ENCODE measurements around the gene MCC. TPM values are rescaled to one million over a fixed set of nuclear protein-coding genes. Genes with fewer than 3 reads are reported as not detected.

The MCC gene
- total RNA-seq, 1 experiment from 2014 or later, result 23.5 TPM

DNA sequence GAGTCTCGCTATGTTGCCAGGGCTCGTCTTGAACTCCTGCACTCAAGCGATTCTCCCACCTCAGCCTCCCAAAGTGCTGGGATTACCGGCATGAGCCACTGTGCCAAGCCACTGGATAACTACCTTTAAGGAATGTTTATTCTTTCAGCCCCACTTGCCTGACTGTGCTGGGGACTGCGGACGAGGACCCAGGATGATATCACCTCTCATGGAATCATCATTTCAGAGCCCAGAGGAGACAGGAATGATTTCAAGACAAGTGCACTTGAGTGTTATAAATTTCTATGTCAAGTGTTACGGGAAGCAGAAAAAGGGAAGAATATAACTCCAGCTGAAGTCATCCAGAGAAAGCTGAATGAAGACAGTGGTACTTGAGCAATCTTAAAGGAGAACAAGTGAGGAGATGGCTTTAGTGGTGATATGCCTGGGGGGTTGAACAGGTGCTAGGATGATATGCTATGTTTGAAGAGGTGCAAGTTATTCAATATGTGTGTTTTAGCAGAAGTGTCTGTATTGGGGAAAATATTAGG lies 402.3 kb downstream of the MCC start (continued):
- TF ChIP-seq, protein P1, sequence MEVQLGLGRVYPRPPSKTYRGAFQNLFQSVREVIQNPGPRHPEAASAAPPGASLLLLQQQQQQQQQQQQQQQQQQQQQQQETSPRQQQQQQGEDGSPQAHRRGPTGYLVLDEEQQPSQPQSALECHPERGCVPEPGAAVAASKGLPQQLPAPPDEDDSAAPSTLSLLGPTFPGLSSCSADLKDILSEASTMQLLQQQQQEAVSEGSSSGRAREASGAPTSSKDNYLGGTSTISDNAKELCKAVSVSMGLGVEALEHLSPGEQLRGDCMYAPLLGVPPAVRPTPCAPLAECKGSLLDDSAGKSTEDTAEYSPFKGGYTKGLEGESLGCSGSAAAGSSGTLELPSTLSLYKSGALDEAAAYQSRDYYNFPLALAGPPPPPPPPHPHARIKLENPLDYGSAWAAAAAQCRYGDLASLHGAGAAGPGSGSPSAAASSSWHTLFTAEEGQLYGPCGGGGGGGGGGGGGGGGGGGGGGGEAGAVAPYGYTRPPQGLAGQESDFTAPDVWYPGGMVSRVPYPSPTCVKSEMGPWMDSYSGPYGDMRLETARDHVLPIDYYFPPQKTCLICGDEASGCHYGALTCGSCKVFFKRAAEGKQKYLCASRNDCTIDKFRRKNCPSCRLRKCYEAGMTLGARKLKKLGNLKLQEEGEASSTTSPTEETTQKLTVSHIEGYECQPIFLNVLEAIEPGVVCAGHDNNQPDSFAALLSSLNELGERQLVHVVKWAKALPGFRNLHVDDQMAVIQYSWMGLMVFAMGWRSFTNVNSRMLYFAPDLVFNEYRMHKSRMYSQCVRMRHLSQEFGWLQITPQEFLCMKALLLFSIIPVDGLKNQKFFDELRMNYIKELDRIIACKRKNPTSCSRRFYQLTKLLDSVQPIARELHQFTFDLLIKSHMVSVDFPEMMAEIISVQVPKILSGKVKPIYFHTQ (CRISPR knock-in tag; IDR thresholded peaks at IDR 0.05), result no peak
- TF ChIP-seq, protein P2, sequence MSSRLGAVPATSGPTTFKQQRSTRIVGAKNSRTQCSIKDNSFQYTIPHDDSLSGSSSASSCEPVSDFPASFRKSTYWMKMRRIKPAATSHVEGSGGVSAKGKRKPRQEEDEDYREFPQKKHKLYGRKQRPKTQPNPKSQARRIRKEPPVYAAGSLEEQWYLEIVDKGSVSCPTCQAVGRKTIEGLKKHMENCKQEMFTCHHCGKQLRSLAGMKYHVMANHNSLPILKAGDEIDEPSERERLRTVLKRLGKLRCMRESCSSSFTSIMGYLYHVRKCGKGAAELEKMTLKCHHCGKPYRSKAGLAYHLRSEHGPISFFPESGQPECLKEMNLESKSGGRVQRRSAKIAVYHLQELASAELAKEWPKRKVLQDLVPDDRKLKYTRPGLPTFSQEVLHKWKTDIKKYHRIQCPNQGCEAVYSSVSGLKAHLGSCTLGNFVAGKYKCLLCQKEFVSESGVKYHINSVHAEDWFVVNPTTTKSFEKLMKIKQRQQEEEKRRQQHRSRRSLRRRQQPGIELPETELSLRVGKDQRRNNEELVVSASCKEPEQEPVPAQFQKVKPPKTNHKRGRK (CRISPR knock-in tag; IDR thresholded peaks at IDR 0.05; ENCODE audit: borderline replicate concordance), result no peak
- TF ChIP-seq, protein P3, sequence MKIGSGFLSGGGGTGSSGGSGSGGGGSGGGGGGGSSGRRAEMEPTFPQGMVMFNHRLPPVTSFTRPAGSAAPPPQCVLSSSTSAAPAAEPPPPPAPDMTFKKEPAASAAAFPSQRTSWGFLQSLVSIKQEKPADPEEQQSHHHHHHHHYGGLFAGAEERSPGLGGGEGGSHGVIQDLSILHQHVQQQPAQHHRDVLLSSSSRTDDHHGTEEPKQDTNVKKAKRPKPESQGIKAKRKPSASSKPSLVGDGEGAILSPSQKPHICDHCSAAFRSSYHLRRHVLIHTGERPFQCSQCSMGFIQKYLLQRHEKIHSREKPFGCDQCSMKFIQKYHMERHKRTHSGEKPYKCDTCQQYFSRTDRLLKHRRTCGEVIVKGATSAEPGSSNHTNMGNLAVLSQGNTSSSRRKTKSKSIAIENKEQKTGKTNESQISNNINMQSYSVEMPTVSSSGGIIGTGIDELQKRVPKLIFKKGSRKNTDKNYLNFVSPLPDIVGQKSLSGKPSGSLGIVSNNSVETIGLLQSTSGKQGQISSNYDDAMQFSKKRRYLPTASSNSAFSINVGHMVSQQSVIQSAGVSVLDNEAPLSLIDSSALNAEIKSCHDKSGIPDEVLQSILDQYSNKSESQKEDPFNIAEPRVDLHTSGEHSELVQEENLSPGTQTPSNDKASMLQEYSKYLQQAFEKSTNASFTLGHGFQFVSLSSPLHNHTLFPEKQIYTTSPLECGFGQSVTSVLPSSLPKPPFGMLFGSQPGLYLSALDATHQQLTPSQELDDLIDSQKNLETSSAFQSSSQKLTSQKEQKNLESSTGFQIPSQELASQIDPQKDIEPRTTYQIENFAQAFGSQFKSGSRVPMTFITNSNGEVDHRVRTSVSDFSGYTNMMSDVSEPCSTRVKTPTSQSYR (CRISPR knock-in tag; IDR thresholded peaks at IDR 0.05), result no peak

DNA sequence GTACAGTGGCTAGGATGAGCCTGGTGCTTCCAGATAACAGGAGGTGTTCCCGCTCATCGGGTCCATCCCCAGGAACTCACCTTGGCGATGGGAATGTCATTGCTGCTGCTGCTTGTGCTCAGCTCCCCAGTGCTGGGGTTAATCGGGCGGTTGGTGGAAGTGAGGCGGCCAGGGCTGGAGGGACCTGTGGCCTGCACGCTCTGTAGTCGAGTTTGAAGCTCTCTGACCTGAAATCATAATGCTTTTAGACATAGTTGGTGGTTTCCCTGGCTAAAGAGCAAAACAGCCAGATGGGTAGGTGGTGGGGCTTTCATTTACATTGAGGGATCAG lies 403.2 kb downstream of the MCC start:
- peaks cover 24% of the 10 kb centered on the region for H3K36me3 Mint-ChIP-seq
- H3K9me3 Mint-ChIP-seq, result 0 out of 2 replicates have a peak, but pooled peaks cover 3% of the 10 kb centered on the region
- H3K27ac Mint-ChIP-seq, result no peak overlapping the region
- ChIA-PET POLR2A (no interaction called here), CTCF (no interaction called here)
- no peak overlapping the region for H3K4me3 Mint-ChIP-seq
- peaks cover 12% of the 10 kb centered on the region for H3K4me1 Mint-ChIP-seq
- ATAC-seq (no peak), DNase-seq (ENCODE audit: low spot score) (no peak)
- no peaks in the 10 kb centered on the region for H3K27me3 Mint-ChIP-seq (ENCODE audit: low read depth)
- TF ChIP-seq, protein P4, sequence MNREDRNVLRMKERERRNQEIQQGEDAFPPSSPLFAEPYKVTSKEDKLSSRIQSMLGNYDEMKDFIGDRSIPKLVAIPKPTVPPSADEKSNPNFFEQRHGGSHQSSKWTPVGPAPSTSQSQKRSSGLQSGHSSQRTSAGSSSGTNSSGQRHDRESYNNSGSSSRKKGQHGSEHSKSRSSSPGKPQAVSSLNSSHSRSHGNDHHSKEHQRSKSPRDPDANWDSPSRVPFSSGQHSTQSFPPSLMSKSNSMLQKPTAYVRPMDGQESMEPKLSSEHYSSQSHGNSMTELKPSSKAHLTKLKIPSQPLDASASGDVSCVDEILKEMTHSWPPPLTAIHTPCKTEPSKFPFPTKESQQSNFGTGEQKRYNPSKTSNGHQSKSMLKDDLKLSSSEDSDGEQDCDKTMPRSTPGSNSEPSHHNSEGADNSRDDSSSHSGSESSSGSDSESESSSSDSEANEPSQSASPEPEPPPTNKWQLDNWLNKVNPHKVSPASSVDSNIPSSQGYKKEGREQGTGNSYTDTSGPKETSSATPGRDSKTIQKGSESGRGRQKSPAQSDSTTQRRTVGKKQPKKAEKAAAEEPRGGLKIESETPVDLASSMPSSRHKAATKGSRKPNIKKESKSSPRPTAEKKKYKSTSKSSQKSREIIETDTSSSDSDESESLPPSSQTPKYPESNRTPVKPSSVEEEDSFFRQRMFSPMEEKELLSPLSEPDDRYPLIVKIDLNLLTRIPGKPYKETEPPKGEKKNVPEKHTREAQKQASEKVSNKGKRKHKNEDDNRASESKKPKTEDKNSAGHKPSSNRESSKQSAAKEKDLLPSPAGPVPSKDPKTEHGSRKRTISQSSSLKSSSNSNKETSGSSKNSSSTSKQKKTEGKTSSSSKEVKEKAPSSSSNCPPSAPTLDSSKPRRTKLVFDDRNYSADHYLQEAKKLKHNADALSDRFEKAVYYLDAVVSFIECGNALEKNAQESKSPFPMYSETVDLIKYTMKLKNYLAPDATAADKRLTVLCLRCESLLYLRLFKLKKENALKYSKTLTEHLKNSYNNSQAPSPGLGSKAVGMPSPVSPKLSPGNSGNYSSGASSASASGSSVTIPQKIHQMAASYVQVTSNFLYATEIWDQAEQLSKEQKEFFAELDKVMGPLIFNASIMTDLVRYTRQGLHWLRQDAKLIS (CRISPR knock-in tag; IDR thresholded peaks at IDR 0.05; ENCODE audit: borderline replicate concordance), result no peak
- TF ChIP-seq, protein P5, sequence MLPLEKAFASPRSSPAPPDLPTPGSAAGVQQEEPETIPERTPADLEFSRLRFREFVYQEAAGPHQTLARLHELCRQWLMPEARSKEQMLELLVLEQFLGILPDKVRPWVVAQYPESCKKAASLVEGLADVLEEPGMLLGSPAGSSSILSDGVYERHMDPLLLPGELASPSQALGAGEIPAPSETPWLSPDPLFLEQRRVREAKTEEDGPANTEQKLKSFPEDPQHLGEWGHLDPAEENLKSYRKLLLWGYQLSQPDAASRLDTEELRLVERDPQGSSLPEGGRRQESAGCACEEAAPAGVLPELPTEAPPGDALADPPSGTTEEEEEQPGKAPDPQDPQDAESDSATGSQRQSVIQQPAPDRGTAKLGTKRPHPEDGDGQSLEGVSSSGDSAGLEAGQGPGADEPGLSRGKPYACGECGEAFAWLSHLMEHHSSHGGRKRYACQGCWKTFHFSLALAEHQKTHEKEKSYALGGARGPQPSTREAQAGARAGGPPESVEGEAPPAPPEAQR (CRISPR knock-in tag; IDR thresholded peaks at IDR 0.05), result no peak
- no peak for TF ChIP-seq TEAD4 (CRISPR knock-in tag; IDR thresholded peaks at IDR 0.05)
- TF ChIP-seq CBFB (CRISPR knock-in tag; IDR thresholded peaks at IDR 0.05; ENCODE audit: low read depth), result no peak
- TF ChIP-seq, protein P6, sequence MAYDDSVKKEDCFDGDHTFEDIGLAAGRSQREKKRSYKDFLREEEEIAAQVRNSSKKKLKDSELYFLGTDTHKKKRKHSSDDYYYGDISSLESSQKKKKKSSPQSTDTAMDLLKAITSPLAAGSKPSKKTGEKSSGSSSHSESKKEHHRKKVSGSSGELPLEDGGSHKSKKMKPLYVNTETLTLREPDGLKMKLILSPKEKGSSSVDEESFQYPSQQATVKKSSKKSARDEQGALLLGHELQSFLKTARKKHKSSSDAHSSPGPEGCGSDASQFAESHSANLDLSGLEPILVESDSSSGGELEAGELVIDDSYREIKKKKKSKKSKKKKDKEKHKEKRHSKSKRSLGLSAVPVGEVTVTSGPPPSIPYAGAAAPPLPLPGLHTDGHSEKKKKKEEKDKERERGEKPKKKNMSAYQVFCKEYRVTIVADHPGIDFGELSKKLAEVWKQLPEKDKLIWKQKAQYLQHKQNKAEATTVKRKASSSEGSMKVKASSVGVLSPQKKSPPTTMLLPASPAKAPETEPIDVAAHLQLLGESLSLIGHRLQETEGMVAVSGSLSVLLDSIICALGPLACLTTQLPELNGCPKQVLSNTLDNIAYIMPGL (CRISPR knock-in tag; IDR thresholded peaks at IDR 0.05), result no peak
- no peak for TF ChIP-seq ZNF416 (CRISPR knock-in tag; IDR thresholded peaks at IDR 0.05)
- TF ChIP-seq, protein P7, sequence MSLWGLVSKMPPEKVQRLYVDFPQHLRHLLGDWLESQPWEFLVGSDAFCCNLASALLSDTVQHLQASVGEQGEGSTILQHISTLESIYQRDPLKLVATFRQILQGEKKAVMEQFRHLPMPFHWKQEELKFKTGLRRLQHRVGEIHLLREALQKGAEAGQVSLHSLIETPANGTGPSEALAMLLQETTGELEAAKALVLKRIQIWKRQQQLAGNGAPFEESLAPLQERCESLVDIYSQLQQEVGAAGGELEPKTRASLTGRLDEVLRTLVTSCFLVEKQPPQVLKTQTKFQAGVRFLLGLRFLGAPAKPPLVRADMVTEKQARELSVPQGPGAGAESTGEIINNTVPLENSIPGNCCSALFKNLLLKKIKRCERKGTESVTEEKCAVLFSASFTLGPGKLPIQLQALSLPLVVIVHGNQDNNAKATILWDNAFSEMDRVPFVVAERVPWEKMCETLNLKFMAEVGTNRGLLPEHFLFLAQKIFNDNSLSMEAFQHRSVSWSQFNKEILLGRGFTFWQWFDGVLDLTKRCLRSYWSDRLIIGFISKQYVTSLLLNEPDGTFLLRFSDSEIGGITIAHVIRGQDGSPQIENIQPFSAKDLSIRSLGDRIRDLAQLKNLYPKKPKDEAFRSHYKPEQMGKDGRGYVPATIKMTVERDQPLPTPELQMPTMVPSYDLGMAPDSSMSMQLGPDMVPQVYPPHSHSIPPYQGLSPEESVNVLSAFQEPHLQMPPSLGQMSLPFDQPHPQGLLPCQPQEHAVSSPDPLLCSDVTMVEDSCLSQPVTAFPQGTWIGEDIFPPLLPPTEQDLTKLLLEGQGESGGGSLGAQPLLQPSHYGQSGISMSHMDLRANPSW (CRISPR knock-in tag; conservative IDR thresholded peaks at IDR 0.05; ENCODE audit: low read depth), result no peak
- no peak for TF ChIP-seq NR1H2 (CRISPR knock-in tag; IDR thresholded peaks at IDR 0.05)
- TF ChIP-seq, protein P8, sequence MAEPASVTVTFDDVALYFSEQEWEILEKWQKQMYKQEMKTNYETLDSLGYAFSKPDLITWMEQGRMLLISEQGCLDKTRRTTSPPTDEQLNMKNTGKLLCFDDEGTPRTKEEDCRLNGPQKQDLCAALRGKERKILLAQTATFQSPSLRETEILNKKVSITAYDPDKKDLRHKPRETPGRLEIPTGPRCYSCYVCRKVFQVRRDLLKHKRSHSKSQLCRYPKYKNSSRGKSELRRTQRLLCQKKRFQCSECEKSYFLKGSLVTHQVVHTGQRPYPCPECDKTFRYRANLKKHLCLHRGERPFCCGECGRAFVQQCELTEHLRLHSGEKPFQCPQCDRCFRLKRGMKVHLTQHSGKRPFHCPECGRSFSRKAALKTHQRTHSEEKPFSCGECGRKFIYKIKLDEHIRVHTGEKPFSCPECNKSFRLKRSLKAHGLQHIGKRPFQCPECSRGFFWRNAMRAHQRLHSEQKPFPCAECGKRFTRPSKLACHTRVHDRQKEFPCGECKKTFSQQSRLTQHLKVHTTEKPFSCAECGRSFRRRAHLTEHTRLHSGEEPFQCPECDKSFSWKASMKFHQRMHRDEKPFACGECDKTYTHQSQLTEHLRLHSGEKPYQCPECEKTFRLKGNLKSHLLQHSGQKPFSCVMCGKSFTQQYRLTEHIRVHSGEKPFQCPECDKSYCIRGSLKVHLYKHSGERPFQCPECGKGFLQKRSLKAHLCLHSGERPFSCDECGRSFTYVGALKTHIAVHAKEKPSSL (CRISPR knock-in tag; conservative IDR thresholded peaks at IDR 0.05), result no peak
- no peak for TF ChIP-seq JAZF1 (CRISPR knock-in tag; IDR thresholded peaks at IDR 0.05)
- no peak for TF ChIP-seq NR2C2 (CRISPR knock-in tag; IDR thresholded peaks at IDR 0.05)
